Measurements from ENCODE around the gene SIGMAR1. TPM values are rescaled to one million over a fixed set of nuclear protein-coding genes. Genes with fewer than 3 reads are reported as not detected.
"Not testable (repeated sequence)": the region's sequence is repeated elsewhere in the genome, so short reads cannot be mapped to it uniquely, and the experiment has no call there.

The SIGMAR1 gene
- total RNA-seq, 2 donors from 2014 or later, result 30.2 to 39.4 TPM

- H3K9me3 ChIP-seq (ENCODE audit: control insufficient read depth, low read length, poor library complexity, severe bottlenecking), result no peaks in the 10 kb centered on the region
- Mint-ChIP-seq H3K27me3 (no peaks in the 10 kb centered on the region), H3K36me3 (ENCODE audit: low read depth) (peaks cover 8% of the 10 kb centered on the region), H3K27ac (no peak overlapping the region), H3K4me1 (peaks cover 47% of the 10 kb centered on the region), H3K4me3 (no peak overlapping the region)
- no peak for DNase-seq
- no peak for ATAC-seq
Observed at GRCh38 chr9:34651321-34651720, 13.7 kb upstream of the SIGMAR1 start.

DNA sequence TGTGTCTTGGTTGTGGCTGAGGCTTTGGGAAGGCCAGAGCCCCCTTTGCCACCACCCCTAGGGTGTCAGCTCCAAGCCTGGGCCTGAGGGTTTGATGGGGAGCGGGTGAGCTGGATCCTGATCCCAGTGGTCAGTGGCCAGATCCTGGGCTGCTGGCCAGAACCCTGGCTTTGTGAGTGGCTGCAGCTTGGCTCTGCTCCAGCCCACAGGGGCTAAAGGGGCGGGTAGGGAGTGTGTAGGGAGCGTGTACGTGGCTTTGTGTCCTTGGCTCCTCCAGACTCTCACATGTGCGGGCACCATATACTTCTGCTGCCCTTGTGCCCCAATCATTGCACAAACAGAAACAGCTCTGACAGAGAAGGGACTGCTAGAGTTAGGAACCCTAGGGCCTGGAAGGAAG, 13.2 kb upstream of the SIGMAR1 start:
- H3K36me3 Mint-ChIP-seq (ENCODE audit: low read depth), result peaks cover 8% of the 10 kb centered on the region

DNA sequence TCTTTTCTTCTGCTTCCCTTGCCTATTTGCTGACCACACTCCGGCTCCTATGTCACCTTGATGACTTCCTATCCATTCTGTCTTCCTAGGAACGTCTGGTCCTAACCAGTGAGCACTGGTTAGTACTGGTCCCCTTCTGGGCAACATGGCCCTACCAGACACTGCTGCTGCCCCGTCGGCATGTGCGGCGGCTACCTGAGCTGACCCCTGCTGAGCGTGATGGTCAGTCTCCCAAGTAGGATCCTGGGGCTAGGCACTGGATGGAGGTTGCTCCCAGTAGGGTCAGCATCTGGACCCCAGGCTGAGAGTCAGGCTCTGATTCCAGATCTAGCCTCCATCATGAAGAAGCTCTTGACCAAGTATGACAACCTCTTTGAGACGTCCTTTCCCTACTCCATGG, 11.1 kb upstream of the SIGMAR1 start:
- Mint-ChIP-seq H3K4me3 (peak overlapping the region; percentile 43), H3K27me3 (no peaks in the 10 kb centered on the region), H3K4me1 (peaks cover 38% of the 10 kb centered on the region), H3K36me3 (ENCODE audit: low read depth) (peaks cover 8% of the 10 kb centered on the region), H3K27ac (no peak overlapping the region)
- DNase-seq (no peak), ATAC-seq (no peak)
- H3K9me3 ChIP-seq (ENCODE audit: control insufficient read depth, low read length, poor library complexity, severe bottlenecking), result no peaks in the 10 kb centered on the region

More for the DNA sequence above, 13.2 kb upstream of the SIGMAR1 start:
- Mint-ChIP-seq H3K27me3 (no peaks in the 10 kb centered on the region), H3K4me3 (no peak overlapping the region), H3K4me1 (peaks cover 45% of the 10 kb centered on the region), H3K27ac (peak overlapping the region; percentile 62)
- no peaks in the 10 kb centered on the region for H3K9me3 ChIP-seq (ENCODE audit: control insufficient read depth, low read length, poor library complexity, severe bottlenecking)
- DNase-seq, result no peak
- no peak for ATAC-seq

GRCh38 chr9:34647651-34648050, 10.1 kb upstream of the SIGMAR1 start:
- H3K4me1 Mint-ChIP-seq, result peaks cover 32% of the 10 kb centered on the region
- no peak for DNase-seq

GRCh38 chr9:34647084-34647403, 9.5 kb upstream of the SIGMAR1 start:
- H3K4me1 Mint-ChIP-seq, result peaks cover 26% of the 10 kb centered on the region
- ATAC-seq (no peak), DNase-seq (no peak)
- H3K27me3 Mint-ChIP-seq, result no peaks in the 10 kb centered on the region
- peak overlapping the region; percentile 87 for H3K27ac Mint-ChIP-seq
- H3K9me3 ChIP-seq (ENCODE audit: control insufficient read depth, low read length, poor library complexity, severe bottlenecking), result no peaks in the 10 kb centered on the region
- H3K4me3 Mint-ChIP-seq, result peak overlapping the region; percentile 95
- peaks cover 5% of the 10 kb centered on the region for H3K36me3 Mint-ChIP-seq (ENCODE audit: low read depth)

More at GRCh38 chr9:34647651-34648050, 10.1 kb upstream of the SIGMAR1 start:
- Mint-ChIP-seq H3K4me3 (peak overlapping the region; percentile 95), H3K27me3 (no peaks in the 10 kb centered on the region), H3K36me3 (ENCODE audit: low read depth) (peaks cover 8% of the 10 kb centered on the region), H3K27ac (peak overlapping the region; percentile 87)
- peak; percentile 10 for ATAC-seq
- no peaks in the 10 kb centered on the region for H3K9me3 ChIP-seq (ENCODE audit: control insufficient read depth, low read length, poor library complexity, severe bottlenecking)

- no peaks in the 10 kb centered on the region for H3K9me3 ChIP-seq (ENCODE audit: control insufficient read depth, low read length, poor library complexity, severe bottlenecking)
- Mint-ChIP-seq H3K36me3 (ENCODE audit: low read depth) (peaks cover 5% of the 10 kb centered on the region), H3K4me1 (peaks cover 24% of the 10 kb centered on the region), H3K27ac (peak within 1 kb of the TSS; percentile 87), H3K4me3 (peak within 1 kb of the TSS; percentile 95), H3K27me3 (no peaks in the 10 kb centered on the region)
- DNase-seq (peak; percentile 93 to 95 (median 93)), ATAC-seq (peak; percentile 91)
Observed at GRCh38 chr9:34646211-34647083, 8.9 kb upstream of the SIGMAR1 start, which contains the start of gene GALT. TSS of gene GALT (plus strand) at chr9:34646675. CDS start at chr9:34646705, 30 bp downstream.

DNA sequence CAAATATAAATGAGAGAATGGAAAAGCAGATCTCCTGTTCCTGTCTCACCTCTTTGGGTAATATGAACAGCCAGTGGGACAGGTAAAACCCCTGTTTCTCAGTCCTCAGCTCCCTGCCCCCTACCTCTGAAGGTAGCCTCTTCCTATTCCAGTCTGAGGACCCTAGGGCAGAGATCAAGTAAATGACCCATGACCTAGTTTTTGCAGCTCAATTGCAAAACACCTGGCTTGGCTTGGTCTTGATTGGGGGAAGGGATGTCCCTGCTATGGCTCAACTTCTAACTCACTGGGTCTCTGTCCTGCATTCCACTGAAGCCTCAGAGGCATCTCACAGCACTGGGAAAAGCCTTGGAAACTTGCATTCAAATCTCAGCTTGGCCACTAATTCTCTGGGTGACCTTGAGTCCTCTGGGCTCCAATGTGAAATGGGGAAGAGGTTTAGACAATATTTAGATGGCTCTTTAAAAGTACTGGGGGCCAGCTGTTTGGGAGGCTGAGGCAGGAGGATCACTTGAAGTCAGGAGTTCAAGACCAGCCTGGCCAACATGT, 7.3 kb upstream of the SIGMAR1 start:
- Mint-ChIP-seq H3K36me3 (ENCODE audit: low read depth) (peaks cover 5% of the 10 kb centered on the region), H3K4me3 (no peak overlapping the region), H3K27ac (no peak overlapping the region), H3K27me3 (no peaks in the 10 kb centered on the region), H3K4me1 (peaks cover 26% of the 10 kb centered on the region)
- ATAC-seq (no peak), DNase-seq (no peak)
- H3K9me3 ChIP-seq (ENCODE audit: control insufficient read depth, low read length, poor library complexity, severe bottlenecking), result no peaks in the 10 kb centered on the region

DNA sequence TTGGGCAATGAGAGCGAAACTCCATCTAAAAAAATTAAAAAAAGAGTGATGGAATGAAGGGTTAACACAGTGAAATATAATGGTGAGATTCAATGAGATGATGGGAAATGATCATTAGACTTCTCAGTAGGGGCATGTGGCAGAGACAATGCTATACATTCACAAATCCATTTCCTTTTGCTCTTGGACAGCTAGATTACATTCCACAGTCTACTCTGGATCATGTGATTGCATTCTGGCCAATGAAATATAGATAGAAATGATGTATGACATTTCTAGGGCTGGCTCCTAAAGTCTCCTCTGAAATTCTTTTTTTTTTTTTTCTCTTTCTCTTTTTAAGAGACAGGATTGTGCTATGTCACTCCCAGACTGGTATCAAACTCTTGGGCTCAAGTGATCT, 5.1 kb upstream of the SIGMAR1 start:
- ATAC-seq (no peak), DNase-seq (no peak)
- no peaks in the 10 kb centered on the region for H3K9me3 ChIP-seq (ENCODE audit: control insufficient read depth, low read length, poor library complexity, severe bottlenecking)
- H3K27ac Mint-ChIP-seq, result no peak overlapping the region
- H3K4me3 Mint-ChIP-seq, result no peak overlapping the region
- no peaks in the 10 kb centered on the region for H3K36me3 Mint-ChIP-seq (ENCODE audit: low read depth)
- H3K27me3 Mint-ChIP-seq, result no peaks in the 10 kb centered on the region
- peaks cover 19% of the 10 kb centered on the region for H3K4me1 Mint-ChIP-seq

DNA sequence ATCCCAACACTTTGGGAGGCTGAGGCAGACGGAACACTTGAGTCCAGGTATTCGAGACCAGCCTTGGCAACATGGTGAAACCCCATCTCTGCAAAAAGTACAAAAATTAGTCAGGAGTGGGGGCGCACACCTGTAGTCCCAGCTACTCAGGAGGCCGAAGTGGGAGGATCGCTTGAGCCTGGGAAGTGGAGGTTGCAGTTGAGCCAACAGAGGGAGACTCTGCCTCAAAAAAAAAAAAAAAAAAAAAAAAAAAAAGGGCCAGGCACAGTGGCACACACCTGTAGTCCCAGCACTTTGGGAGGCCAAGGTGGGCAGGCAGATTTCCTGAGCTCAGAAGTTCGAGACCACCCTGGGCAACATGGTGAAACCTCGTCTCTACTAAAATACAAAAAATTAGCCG, 1.7 kb upstream of the SIGMAR1 start:
- not testable (repeated sequence) for H3K36me3 Mint-ChIP-seq (ENCODE audit: low read depth); DNase-seq; H3K4me3 Mint-ChIP-seq

DNA sequence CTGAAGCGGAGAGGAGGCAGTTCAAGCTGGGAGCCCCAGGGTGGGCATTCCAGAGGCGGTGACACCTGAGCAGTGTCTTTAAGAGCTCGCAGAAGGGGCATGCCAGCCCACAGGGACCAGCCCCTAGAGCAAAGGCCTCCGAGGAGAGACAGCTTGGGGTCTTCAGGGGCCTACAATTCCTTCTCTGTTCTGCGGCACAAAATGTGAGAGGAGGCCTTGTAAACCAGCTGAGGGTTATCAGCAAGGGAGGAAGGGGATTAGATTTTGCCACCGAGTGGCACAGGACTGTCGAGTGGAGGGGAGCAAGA, 505 bp upstream of the SIGMAR1 start:
- DNase-seq, result no peak

More for the DNA sequence above, 1.7 kb upstream of the SIGMAR1 start:
- not testable (repeated sequence) for H3K9me3 ChIP-seq (ENCODE audit: control insufficient read depth, low read length, poor library complexity, severe bottlenecking); ATAC-seq; H3K27me3 Mint-ChIP-seq; H3K27ac Mint-ChIP-seq
- peaks cover 28% of the 10 kb centered on the region for H3K4me1 Mint-ChIP-seq

GRCh38 chr9:34636791-34637355, 714 bp downstream of the SIGMAR1 start:
- no peaks in the 10 kb centered on the region for H3K9me3 ChIP-seq (ENCODE audit: control insufficient read depth, low read length, poor library complexity, severe bottlenecking)
- H3K36me3 Mint-ChIP-seq (ENCODE audit: low read depth), result no peaks in the 10 kb centered on the region
- H3K4me1 Mint-ChIP-seq, result peaks cover 44% of the 10 kb centered on the region
- ATAC-seq (no peak), DNase-seq (no peak)
- peak overlapping the region; percentile 92 for H3K4me3 Mint-ChIP-seq
- peak overlapping the region; percentile 85 for H3K27ac Mint-ChIP-seq
- H3K27me3 Mint-ChIP-seq, result no peaks in the 10 kb centered on the region

More for the DNA sequence above, 505 bp upstream of the SIGMAR1 start:
- Mint-ChIP-seq H3K4me1 (peaks cover 36% of the 10 kb centered on the region), H3K4me3 (peak overlapping the region; percentile 92), H3K36me3 (ENCODE audit: low read depth) (no peaks in the 10 kb centered on the region), H3K27me3 (no peaks in the 10 kb centered on the region), H3K27ac (peak overlapping the region; percentile 98)
- no peak for ATAC-seq
- H3K9me3 ChIP-seq (ENCODE audit: control insufficient read depth, low read length, poor library complexity, severe bottlenecking), result no peaks in the 10 kb centered on the region

GRCh38 chr9:34635556-34635955, 2.0 kb downstream of the SIGMAR1 start:
- ATAC-seq (no peak), DNase-seq (no peak)
- H3K9me3 ChIP-seq (ENCODE audit: control insufficient read depth, low read length, poor library complexity, severe bottlenecking), result no peaks in the 10 kb centered on the region
- Mint-ChIP-seq H3K27ac (no peak overlapping the region), H3K36me3 (ENCODE audit: low read depth) (no peaks in the 10 kb centered on the region), H3K4me3 (peak overlapping the region; percentile 92), H3K4me1 (peaks cover 42% of the 10 kb centered on the region), H3K27me3 (peaks cover under 1% of the 10 kb centered on the region)

DNA sequence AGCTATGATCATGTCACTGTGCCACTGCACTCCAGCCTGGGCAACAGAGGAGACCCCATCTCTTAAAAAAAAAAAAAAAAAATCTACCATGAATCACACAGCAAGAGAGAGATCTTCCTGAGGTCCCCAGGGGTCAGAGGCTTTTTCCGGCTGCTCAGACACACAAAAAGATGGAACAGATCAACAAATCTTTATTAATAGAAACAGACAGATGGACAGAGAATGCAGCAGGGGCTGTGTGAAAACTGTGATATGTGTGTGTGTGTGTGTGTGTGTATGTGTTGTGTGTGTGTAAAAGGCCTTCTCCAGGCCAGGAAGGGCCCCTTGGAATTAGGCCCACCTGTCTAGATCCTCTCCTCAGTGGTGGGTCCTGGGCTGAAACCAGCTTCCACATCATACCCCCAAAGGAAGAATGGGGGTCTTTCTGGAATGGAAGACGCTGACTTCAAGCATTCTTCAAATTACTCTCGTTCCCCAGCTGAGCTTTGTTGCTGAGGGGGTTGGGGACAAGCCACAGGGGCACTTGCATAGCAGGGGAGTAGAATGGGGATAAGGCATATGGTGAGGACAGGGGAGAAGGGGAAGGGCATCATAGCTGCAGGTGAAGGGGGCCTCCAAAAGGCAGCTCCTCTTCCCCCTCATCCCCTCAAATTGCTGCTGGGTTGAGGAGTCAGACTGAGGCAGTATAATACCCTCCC, 2.9 kb downstream of the SIGMAR1 start:
- H3K27me3 Mint-ChIP-seq, result peaks cover 9% of the 10 kb centered on the region
- peak overlapping the region; percentile 59 for H3K4me3 Mint-ChIP-seq
- H3K9me3 ChIP-seq (ENCODE audit: control insufficient read depth, low read length, poor library complexity, severe bottlenecking), result no peaks in the 10 kb centered on the region
- H3K27ac Mint-ChIP-seq, result no peak overlapping the region
- no peak for DNase-seq
- H3K36me3 Mint-ChIP-seq (ENCODE audit: low read depth), result no peaks in the 10 kb centered on the region
- no peak for ATAC-seq
- peaks cover 49% of the 10 kb centered on the region for H3K4me1 Mint-ChIP-seq

Data from T-helper 17 cell (primary cell).